NCI-H2029 treated with DMSO at 0.1 percent for 48 hours (cell line): ENCODE measurements around the gene HOXA10.

Source experiments
- DNase-seq: peaks from one replicate; lab custom pipeline; 2025; lab: John Stamatoyannopoulos, UW

Gene HOXA10

DNA sequence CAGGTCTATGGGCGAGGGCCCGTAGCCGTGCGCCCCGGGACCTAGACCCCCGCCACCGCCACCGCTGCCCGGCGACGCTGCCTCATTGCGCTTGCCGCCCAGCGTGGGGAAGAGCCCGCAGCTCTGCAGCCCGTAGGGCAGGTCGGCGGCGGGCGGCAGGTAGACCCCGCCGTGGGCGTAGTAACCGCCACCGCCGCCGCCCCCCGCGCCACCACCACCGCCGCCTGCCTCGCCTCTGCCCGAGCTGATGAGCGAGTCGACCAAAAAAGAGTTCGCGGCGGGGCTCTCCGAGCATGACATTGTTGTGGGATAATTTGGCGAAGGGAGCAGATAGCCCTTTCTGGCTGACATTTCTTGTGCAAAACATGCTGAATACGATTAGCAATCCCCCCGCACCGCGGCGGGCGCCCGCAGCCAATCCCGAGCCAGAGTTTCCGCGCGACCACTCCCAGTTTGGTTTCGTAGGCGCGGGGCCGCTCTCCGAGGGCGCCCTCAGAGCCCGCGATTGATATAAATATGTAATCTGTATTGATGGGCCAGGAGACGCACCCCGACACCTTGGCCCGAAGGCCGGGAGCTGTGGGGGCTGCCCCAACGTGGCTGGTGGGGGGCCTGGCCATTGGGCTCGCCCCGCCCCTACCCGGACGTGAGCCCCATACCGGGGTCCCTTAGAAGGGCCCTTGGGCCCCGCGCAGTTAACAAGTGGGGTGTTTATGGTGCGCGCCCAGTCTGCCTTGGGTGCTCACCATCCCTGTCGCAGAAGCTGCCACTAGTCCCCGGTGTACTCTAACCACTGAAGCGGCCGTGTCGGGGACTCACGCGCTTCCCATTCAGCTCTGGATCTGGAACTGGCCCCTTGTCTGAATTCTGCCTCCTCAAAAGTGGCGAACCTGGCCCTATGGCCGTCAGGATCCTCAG, at the start of gene HOXA10:
Gene HOXA10 (minus strand): TSS at position 365 of the 918 bp plus-strand sequence. CDS start 14 bp downstream, at position 351.
- no peak for DNase-seq

DNA sequence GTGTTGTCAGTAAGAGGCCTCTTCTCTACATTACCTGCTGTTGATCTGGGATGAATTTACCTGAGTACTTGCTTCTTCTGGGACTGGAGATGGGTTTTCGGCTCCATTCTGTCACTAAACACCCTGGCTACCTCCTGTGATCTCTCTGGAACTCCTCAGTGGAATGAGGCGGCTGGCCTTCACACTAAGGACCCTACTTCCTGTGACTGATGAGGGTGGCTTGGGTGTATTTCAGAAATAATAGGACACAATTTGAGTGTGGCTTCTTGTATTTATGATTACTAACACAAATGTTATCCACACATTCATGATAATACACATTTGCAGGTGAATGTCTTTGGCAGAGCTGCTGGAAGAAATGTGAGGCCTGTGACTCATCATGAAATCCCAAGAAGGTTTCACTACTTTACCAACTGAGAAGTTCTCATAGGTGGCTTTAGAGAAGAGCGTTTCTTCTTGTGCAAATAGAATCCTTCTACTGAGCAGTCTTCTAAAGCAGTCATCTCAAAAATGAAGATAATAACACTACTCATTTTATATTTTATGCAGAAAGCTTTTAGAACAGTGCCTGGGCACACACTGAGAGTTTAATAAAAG, 47.2 kb upstream of the HOXA10 start:
- DNase-seq: no peak

GRCh38 chr7:27220440-27220955, 46.4 kb upstream of the HOXA10 start:
- DNase-seq: no peak

GRCh38 chr7:27219821-27220220, 45.7 kb upstream of the HOXA10 start:
- no peak for DNase-seq

DNA sequence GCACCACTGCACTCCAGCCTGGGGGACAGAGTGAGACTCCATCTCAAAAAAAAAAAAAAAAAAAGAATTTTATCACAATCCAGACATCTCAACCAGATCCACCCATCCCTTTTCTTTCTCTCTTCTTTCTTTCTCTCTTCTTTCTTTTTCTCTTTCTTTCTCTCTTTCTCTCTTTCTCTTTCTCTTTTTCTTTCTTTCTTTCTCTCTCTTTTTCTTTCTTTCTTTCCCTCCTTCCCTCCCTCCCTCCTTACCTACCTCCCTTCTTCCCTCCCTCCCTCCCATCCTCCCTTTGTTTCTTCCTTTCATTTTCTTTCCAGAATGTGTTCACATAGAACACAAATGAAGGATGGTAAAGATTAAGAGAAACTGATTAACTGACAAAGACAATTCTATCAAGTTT, 43.8 kb upstream of the HOXA10 start:
- DNase-seq: no peak

- no peak for DNase-seq
Measured at GRCh38 chr7:27215356-27215755, 41.2 kb upstream of the HOXA10 start.

- DNase-seq: no peak
Measured at GRCh38 chr7:27214239-27214950, 40.3 kb upstream of the HOXA10 start.

DNA sequence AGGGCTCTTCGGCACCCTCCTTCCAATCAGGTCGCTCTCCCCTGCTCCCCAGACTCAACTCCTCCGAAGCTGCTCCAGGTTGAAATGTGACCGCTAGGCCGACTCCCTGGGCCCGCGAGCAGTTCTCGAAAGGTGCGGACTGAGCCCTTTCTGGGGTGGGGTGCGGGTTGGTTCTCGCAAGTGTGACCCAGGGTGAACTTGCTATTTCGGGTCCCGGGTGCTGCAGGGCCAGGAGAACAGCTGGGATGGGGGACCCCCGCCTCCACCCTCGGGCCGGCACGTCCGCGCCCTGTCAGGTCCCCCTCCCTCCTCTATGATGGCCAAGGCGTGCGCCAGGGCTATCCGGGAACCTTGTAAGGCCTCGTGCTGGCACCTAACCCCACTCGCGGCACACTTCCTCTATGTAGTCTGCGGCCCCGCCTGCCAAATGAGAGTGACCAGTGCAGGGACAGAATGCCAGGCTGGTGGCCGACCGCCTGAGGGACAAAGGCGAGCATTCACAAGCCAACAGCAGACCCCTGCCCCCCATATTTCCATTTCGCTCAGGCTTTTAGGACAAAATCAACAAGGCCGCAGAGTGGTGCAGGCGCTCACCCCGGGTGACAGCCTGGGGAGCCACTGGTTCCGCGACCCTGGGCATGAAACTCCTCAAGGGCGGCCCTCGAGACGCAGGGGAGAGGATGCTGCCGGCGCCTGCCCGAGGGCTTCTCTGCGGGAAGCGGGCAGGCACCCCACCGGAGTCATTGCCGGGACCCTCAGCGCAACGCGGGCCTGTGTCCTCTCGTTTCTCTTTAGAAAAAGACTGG, 39.5 kb upstream of the HOXA10 start:
- no peak for DNase-seq

GRCh38 chr7:27212497-27213432, 38.6 kb upstream of the HOXA10 start:
- DNase-seq: no peak

DNA sequence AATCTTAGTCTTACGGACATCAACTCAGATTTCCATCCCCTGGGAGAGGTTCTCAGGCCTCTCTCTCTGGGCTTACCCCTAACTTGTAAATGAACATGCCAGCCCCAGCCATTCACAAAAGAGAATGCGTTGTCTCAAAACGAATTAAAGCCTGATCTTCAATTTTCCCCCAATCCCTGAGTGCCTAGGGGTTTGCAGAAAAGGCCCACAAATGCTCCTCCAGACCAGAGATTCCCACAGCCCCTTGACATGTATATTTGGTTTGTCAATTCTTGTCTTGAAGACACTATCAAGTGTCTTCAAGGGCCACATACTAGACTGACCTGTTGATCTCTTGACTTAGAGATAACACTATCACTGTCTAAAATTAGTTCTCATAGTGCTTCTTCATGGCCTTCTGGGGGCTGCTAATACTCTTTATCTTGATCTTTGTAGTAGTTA, 37.7 kb upstream of the HOXA10 start:
- no peak for DNase-seq

GRCh38 chr7:27211084-27211446, 36.9 kb upstream of the HOXA10 start:
- DNase-seq: no peak

DNA sequence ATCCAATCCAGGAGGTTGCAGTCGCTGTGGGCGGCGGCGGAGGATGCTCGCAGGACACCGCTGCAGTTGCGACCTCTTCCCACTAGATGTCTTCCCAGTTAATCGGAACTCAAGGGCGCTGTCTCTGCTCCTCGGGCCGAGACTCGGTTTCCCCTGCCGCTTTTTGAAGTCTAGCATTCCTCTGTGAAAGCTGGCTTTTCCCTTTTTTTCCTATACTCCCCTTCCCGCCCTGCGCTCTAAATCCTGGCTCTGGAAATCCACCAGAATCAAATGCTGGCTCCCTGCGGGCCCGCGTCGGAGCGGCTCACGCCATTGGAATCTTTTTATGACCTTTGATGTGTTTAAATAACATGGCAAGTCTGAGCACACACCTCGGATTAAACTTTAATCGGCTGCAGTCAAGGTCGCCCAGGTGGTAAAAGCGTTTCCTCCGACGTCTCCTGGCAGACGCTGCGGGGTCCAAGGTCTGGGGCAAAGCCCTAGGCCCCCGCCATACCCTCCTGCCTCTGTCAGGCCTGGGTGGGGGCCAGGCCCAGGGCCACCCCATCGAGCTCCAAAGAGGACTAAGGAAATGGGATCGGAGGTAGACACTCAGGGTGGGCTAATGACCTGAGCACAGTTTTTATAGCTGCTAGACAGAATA, 36.4 kb upstream of the HOXA10 start:
- no peak for DNase-seq

GRCh38 chr7:27209933-27210440, 35.9 kb upstream of the HOXA10 start:
- DNase-seq: no peak

- no peak for DNase-seq
Measured at GRCh38 chr7:27208998-27209397, 34.9 kb upstream of the HOXA10 start.

DNA sequence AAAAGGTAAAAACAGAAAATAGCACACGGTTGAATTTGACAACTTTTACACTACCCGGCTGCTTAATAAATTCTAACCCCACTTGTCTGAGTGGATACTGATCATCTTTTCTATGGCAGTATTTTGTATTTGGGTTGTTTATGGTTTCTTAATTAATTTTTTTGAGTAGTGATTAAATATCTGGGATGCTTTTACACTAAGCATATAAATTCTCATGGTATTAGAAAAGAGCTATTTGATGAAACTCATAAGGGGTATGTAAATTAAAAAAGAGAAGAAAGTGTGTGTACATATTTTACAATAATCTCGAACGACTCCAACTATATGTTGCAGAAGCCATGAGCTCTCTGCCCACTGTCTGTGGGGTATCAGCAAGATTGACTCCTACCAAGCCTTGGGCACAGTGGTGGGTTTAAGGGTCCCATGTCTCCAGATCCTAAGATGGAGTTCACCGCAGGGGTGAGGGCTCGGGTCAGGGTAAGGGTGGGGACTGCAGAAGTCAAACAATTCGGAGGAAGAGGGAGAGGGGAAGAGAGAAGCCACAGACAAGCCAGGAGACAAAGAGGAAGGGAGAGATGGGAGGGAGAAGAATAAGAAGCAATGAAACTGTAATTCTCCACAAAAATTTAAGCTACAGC, 33.3 kb upstream of the HOXA10 start:
- no peak for DNase-seq

DNA sequence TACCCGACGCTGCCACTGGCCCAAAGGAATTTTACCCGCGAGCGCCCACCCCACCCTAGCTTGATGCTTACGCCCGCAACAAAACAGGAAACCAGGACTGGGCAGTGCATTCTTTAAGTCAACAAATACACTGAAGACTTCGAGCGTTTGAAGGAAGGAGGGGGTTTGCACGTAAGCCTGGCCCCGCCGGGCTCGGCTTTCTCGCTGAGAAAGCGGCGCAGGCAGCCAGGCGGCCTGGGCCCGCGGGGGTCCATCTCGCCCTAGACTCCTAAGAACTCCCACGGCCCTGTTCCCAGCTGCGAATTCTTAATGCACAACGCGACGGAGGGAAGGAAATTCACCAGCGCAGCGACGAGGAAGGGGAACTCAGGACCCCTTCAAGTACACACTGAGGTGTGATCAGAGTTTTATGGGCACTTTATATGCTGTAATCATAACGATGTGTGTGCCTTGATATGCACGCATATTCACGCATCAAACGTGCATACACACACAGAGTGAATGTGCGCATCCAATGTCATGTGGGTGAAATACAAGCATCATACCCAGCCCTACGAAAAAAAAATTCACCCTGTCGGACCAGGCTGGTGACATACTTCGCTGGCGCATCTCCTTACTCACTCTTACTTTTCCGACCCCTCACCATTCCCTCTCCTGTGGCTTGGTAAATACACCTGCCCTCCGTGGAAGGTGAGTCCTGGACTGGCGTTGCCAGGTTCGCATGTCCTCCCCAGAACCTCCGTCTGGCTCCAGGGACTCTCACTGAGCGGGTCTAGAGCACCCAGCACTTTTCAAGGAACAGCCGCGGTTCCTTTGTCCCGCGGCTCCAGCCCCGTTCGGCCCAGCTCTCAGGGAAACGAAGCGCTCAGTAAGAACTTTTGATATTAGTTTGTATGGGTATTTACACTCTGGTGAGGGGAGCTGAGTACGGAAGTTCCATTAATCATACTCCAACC, 31.5 kb upstream of the HOXA10 start:
- DNase-seq: no peak

DNA sequence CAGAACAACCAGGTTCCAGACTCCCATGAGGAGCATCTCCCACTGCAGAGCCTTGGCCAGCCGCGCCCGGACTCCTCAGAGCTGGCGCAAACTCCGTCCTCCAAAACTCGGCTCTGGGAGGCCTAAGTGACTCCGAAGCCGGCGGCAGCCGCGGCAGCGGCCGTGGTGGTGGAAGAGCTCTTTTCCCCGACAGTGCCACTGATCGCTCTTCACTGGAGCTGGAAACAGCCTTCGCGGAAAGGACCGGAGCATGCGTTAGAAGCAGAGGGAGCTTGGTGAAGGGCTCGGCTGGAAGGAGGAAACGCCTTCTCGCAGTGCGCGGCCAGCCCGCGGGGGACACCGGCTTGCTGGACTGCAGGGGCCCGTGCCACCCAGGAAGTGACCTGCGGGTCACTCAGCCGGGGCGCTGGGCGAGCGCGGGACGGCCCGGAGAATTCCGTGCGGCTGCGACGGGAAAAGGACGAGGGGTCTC, 30.8 kb upstream of the HOXA10 start:
- no peak for DNase-seq

- no peak for DNase-seq
Measured at GRCh38 chr7:27203964-27204594, 30.0 kb upstream of the HOXA10 start.
